ENCODE data around the gene SNRPD1.

The SNRPD1 gene

GRCh38 chr18:21652073-21652472 lies 40.0 kb downstream of the SNRPD1 start:
- H3K4me3 ChIP-seq (ENCODE audit: low read depth in 1 of 2, low read length in 2 of 2) = no peak overlapping the region
- H3K9ac ChIP-seq (ENCODE audit: low read depth, low read length) = no peak overlapping the region
- H3K27me3 ChIP-seq (ENCODE audit: insufficient read depth, low read length, poor library complexity) = no peaks in the 10 kb centered on the region
- ATAC-seq (ENCODE audit: insufficient read depth, low read depth) = no peak
- no peaks in the 10 kb centered on the region for H4K20me1 ChIP-seq (ENCODE audit: insufficient read depth, low read length)
- TF ChIP-seq CTCF (IDR thresholded peaks at IDR 0.05; ENCODE audit: borderline replicate concordance, extremely low read depth, low read length, poor library complexity, severe bottlenecking) (no peak), EZH2 (IDR thresholded peaks at IDR 0.05; ENCODE audit: borderline replicate concordance, low read depth, low read length, severe bottlenecking) (no peak)
- H3K79me2 ChIP-seq (ENCODE audit: insufficient read depth, low read length) = no peaks in the 10 kb centered on the region
- H3K4me2 ChIP-seq (ENCODE audit: insufficient read depth, low read length) = no peak overlapping the region
- no peak for DNase-seq
- no peak overlapping the region for H2AFZ ChIP-seq (ENCODE audit: low read depth, low read length)
- H3K27ac ChIP-seq (ENCODE audit: low read length) = no peak overlapping the region
- no peaks in the 10 kb centered on the region for H3K9me3 ChIP-seq (ENCODE audit: insufficient read depth, low read length, severe bottlenecking)
- H3K36me3 ChIP-seq (ENCODE audit: insufficient read depth, low read length) = peaks cover 42% of the 10 kb centered on the region
- no peaks in the 10 kb centered on the region for H3K4me1 ChIP-seq (ENCODE audit: insufficient read depth, low read length)

- Histone ChIP-seq H3K4me3 (ENCODE audit: low read depth in 1 of 2, low read length in 2 of 2) (no peak overlapping the region), H3K36me3 (ENCODE audit: insufficient read depth, low read length) (peaks cover 54% of the 10 kb centered on the region), H3K27me3 (ENCODE audit: insufficient read depth, low read length, poor library complexity) (no peaks in the 10 kb centered on the region), H3K27ac (ENCODE audit: low read length) (no peak overlapping the region), H3K79me2 (ENCODE audit: insufficient read depth, low read length) (no peaks in the 10 kb centered on the region), H3K9ac (ENCODE audit: low read depth, low read length) (no peak overlapping the region), H2AFZ (ENCODE audit: low read depth, low read length) (no peak overlapping the region), H3K9me3 (ENCODE audit: insufficient read depth, low read length, severe bottlenecking) (no peaks in the 10 kb centered on the region), H3K4me1 (ENCODE audit: insufficient read depth, low read length) (no peaks in the 10 kb centered on the region), H4K20me1 (ENCODE audit: insufficient read depth, low read length) (no peaks in the 10 kb centered on the region), H3K4me2 (ENCODE audit: insufficient read depth, low read length) (no peak overlapping the region)
- ATAC-seq (ENCODE audit: insufficient read depth, low read depth) (no peak), DNase-seq (no peak)
- TF ChIP-seq CTCF (IDR thresholded peaks at IDR 0.05; ENCODE audit: borderline replicate concordance, extremely low read depth, low read length, poor library complexity, severe bottlenecking) = no peak
- TF ChIP-seq EZH2 (IDR thresholded peaks at IDR 0.05; ENCODE audit: borderline replicate concordance, low read depth, low read length, severe bottlenecking) = no peak
Measured at GRCh38 chr18:21653361-21653760, 41.2 kb downstream of the SNRPD1 start.

GRCh38 chr18:21656402-21656801 lies 44.3 kb downstream of the SNRPD1 start:
- TF ChIP-seq EZH2 (IDR thresholded peaks at IDR 0.05; ENCODE audit: borderline replicate concordance, low read depth, low read length, severe bottlenecking) (no peak), CTCF (IDR thresholded peaks at IDR 0.05; ENCODE audit: borderline replicate concordance, extremely low read depth, low read length, poor library complexity, severe bottlenecking) (no peak)
- Histone ChIP-seq H3K36me3 (ENCODE audit: insufficient read depth, low read length) (peaks cover 52% of the 10 kb centered on the region), H3K4me1 (ENCODE audit: insufficient read depth, low read length) (no peaks in the 10 kb centered on the region), H3K27ac (ENCODE audit: low read length) (no peak overlapping the region), H3K9ac (ENCODE audit: low read depth, low read length) (no peak overlapping the region), H3K4me2 (ENCODE audit: insufficient read depth, low read length) (no peak overlapping the region), H3K27me3 (ENCODE audit: insufficient read depth, low read length, poor library complexity) (no peaks in the 10 kb centered on the region), H4K20me1 (ENCODE audit: insufficient read depth, low read length) (no peaks in the 10 kb centered on the region), H3K79me2 (ENCODE audit: insufficient read depth, low read length) (no peaks in the 10 kb centered on the region), H3K4me3 (ENCODE audit: low read depth in 1 of 2, low read length in 2 of 2) (no peak overlapping the region), H3K9me3 (ENCODE audit: insufficient read depth, low read length, severe bottlenecking) (no peaks in the 10 kb centered on the region), H2AFZ (ENCODE audit: low read depth, low read length) (no peak overlapping the region)
- no peak for ATAC-seq (ENCODE audit: insufficient read depth, low read depth)
- no peak for DNase-seq

- Histone ChIP-seq H4K20me1 (ENCODE audit: insufficient read depth, low read length) (no peaks in the 10 kb centered on the region), H3K9me3 (ENCODE audit: insufficient read depth, low read length, severe bottlenecking) (no peaks in the 10 kb centered on the region), H3K4me1 (ENCODE audit: insufficient read depth, low read length) (no peaks in the 10 kb centered on the region), H2AFZ (ENCODE audit: low read depth, low read length) (no peak overlapping the region), H3K9ac (ENCODE audit: low read depth, low read length) (no peak overlapping the region), H3K36me3 (ENCODE audit: insufficient read depth, low read length) (peaks cover 59% of the 10 kb centered on the region), H3K27me3 (ENCODE audit: insufficient read depth, low read length, poor library complexity) (no peaks in the 10 kb centered on the region), H3K4me3 (ENCODE audit: low read depth in 1 of 2, low read length in 2 of 2) (no peak overlapping the region), H3K79me2 (ENCODE audit: insufficient read depth, low read length) (no peaks in the 10 kb centered on the region), H3K27ac (ENCODE audit: low read length) (no peak overlapping the region), H3K4me2 (ENCODE audit: insufficient read depth, low read length) (no peak overlapping the region)
- TF ChIP-seq EZH2 (IDR thresholded peaks at IDR 0.05; ENCODE audit: borderline replicate concordance, low read depth, low read length, severe bottlenecking) (no peak), CTCF (IDR thresholded peaks at IDR 0.05; ENCODE audit: borderline replicate concordance, extremely low read depth, low read length, poor library complexity, severe bottlenecking) (no peak)
- no peak for DNase-seq
- no peak for ATAC-seq (ENCODE audit: insufficient read depth, low read depth)
Measured at GRCh38 chr18:21660078-21660477, 48.0 kb downstream of the SNRPD1 start.
